Karpas-422 (cell line): ENCODE results near the gene DENND2D. TPM values are rescaled to one million over a fixed set of nuclear protein-coding genes. Genes with fewer than 3 reads are reported as not detected.

Experiments
- DNase-seq: peaks from one replicate; pipeline ENCODE4 v3.0.0-alpha.2; 2015
- H2AFZ ChIP-seq: fragments of 200-600 bp; sonication (generic); 2 replicates; pipeline ENCODE4 v1.6.1; 2014; ENCODE audit warnings: antibody characterized with exemption, low read length, mixed read lengths
- H3K27ac ChIP-seq: fragments of 200-600 bp; sonication (generic); 2 replicates; pipeline ENCODE4 v1.5.1; 2014; ENCODE audit warnings: mild to moderate bottlenecking, low read length, moderate library complexity
- H3K27me3 ChIP-seq: fragments of 200-600 bp; sonication (generic); 2 replicates; pipeline ENCODE4 v1.6.1; 2014; ENCODE audit warnings: low read length, mixed read lengths
- H3K36me3 ChIP-seq: fragments of 200-600 bp; sonication (generic); 2 replicates; pipeline ENCODE4 v1.6.1; 2014; ENCODE audit warnings: low read length, mixed read lengths; ENCODE audit not compliant: insufficient read depth
- H3K4me1 ChIP-seq: fragments of 200-600 bp; sonication (generic); 2 replicates; pipeline ENCODE4 v1.6.1; 2014; ENCODE audit warnings: mild to moderate bottlenecking, low read length, mixed read lengths
- H3K4me2 ChIP-seq: fragments of 200-600 bp; sonication (generic); 2 replicates; pipeline ENCODE4 v1.6.1; 2014; ENCODE audit warnings: low read length, low read depth, mild to moderate bottlenecking; ENCODE audit not compliant: poor library complexity, severe bottlenecking
- H3K4me3 ChIP-seq: fragments of 200-600 bp; sonication (generic); 2 replicates; pipeline ENCODE4 v1.5.1; 2014; ENCODE audit warnings: mild to moderate bottlenecking, antibody characterized with exemption, low read length, mixed read lengths
- H3K79me2 ChIP-seq: fragments of 200-600 bp; sonication (generic); 2 replicates; pipeline ENCODE4 v1.6.1; 2014; ENCODE audit warnings: mild to moderate bottlenecking, low read length, mixed read lengths
- H3K9ac ChIP-seq: fragments of 200-600 bp; sonication (generic); 2 replicates; pipeline ENCODE4 v1.6.0; 2014; ENCODE audit warnings: low read length
- H3K9me2 ChIP-seq: fragments of 200-600 bp; sonication (generic), shearing (Covaris generic); replicated peaks from 2 replicates; pipeline ENCODE4 v1.6.0; 2014; ENCODE audit warnings: mild to moderate bottlenecking, low read length, moderate library complexity; ENCODE audit not compliant: insufficient read depth
- H3K9me3 ChIP-seq: fragments of 300-700, 200-600 bp; sonication (generic); 2 replicates; pipeline ENCODE4 v1.6.1; 2014; ENCODE audit warnings: low read length, mixed read lengths
- H4K20me1 ChIP-seq: fragments of 200-600 bp; sonication (generic); 2 replicates; pipeline ENCODE4 v1.6.1; 2014; ENCODE audit warnings: mild to moderate bottlenecking, antibody characterized with exemption, low read length, low read depth; ENCODE audit not compliant: insufficient read depth
- total RNA-seq: library from RNA; depleted of rRNA; stranded (reverse); fragments of >200 nt; shearing (Covaris generic); gene quantifications from 2 replicates; pipeline ENCODE4 v1.2.3, GENCODE V29; 2014; ENCODE audit warnings: low replicate concordance

DENND2D gene
- total RNA-seq, 1 experiment from 2014 or later = 90.9 TPM

- H3K79me2 ChIP-seq = peaks cover 90% of the 10 kb centered on the region
- no peaks in the 10 kb centered on the region for H3K27me3 ChIP-seq
- H4K20me1 ChIP-seq = no peaks in the 10 kb centered on the region
- H3K4me2 ChIP-seq = no peak overlapping the region
- H3K27ac ChIP-seq = no peak overlapping the region
- peaks cover 22% of the 10 kb centered on the region for H3K4me1 ChIP-seq
- H3K9ac ChIP-seq = no peak overlapping the region
- H3K36me3 ChIP-seq = peaks cover 71% of the 10 kb centered on the region
- DNase-seq = no peak
- no peaks in the 10 kb centered on the region for H3K9me3 ChIP-seq
- H3K9me2 ChIP-seq = no peaks in the 10 kb centered on the region
- H3K4me3 ChIP-seq = no peak overlapping the region
- H2AFZ ChIP-seq = no peak overlapping the region
Measured at GRCh38 chr1:111164151-111164550, 36.3 kb downstream of the DENND2D start.

GRCh38 chr1:111163363-111163762, 37.1 kb downstream of the DENND2D start:
- no peaks in the 10 kb centered on the region for H4K20me1 ChIP-seq
- H3K27ac ChIP-seq = peak overlapping the region; percentile 2; the same call in 1 of the 2 replicates
- no peak overlapping the region for H3K9ac ChIP-seq
- no peaks in the 10 kb centered on the region for H3K27me3 ChIP-seq
- peaks cover 66% of the 10 kb centered on the region for H3K36me3 ChIP-seq
- DNase-seq = no peak
- H3K4me2 ChIP-seq = no peak overlapping the region
- peaks cover 16% of the 10 kb centered on the region for H3K4me1 ChIP-seq
- H2AFZ ChIP-seq = no peak overlapping the region
- H3K79me2 ChIP-seq = peaks cover 88% of the 10 kb centered on the region
- H3K4me3 ChIP-seq = no peak overlapping the region
- no peaks in the 10 kb centered on the region for H3K9me3 ChIP-seq
- no peaks in the 10 kb centered on the region for H3K9me2 ChIP-seq

- Histone ChIP-seq H3K79me2 (peaks cover 87% of the 10 kb centered on the region), H3K27ac (peak overlapping the region; percentile 41; the same call in 1 of the 2 replicates), H3K4me2 (no peak overlapping the region), H3K36me3 (peaks cover 62% of the 10 kb centered on the region), H2AFZ (no peak overlapping the region), H3K9me2 (no peaks in the 10 kb centered on the region), H3K4me3 (no peak overlapping the region), H3K4me1 (peaks cover 16% of the 10 kb centered on the region), H3K27me3 (no peaks in the 10 kb centered on the region), H4K20me1 (no peaks in the 10 kb centered on the region), H3K9me3 (no peaks in the 10 kb centered on the region), H3K9ac (no peak overlapping the region)
- no peak for DNase-seq
Measured at GRCh38 chr1:111162488-111162880, 38.0 kb downstream of the DENND2D start.

GRCh38 chr1:111161843-111162487, 38.5 kb downstream of the DENND2D start:
- no peak overlapping the region for H2AFZ ChIP-seq
- H3K9me2 ChIP-seq = no peaks in the 10 kb centered on the region
- peaks cover 62% of the 10 kb centered on the region for H3K36me3 ChIP-seq
- H3K4me1 ChIP-seq = peaks cover 16% of the 10 kb centered on the region
- no peak overlapping the region for H3K9ac ChIP-seq
- H3K4me2 ChIP-seq = no peak overlapping the region
- no peak overlapping the region for H3K4me3 ChIP-seq
- H3K27ac ChIP-seq = peak overlapping the region; percentile 41
- no peak for DNase-seq
- no peaks in the 10 kb centered on the region for H3K27me3 ChIP-seq
- H4K20me1 ChIP-seq = peaks cover 3% of the 10 kb centered on the region; the same call in 1 of the 2 replicates
- no peaks in the 10 kb centered on the region for H3K9me3 ChIP-seq
- peaks cover 87% of the 10 kb centered on the region for H3K79me2 ChIP-seq

- Histone ChIP-seq H3K36me3 (peaks cover 76% of the 10 kb centered on the region), H4K20me1 (peaks cover 6% of the 10 kb centered on the region; the same call in 1 of the 2 replicates), H3K27me3 (no peaks in the 10 kb centered on the region), H3K9ac (no peak overlapping the region), H3K9me2 (no peaks in the 10 kb centered on the region), H3K79me2 (peaks cover 95% of the 10 kb centered on the region), H2AFZ (no peak overlapping the region), H3K27ac (no peak overlapping the region), H3K9me3 (no peaks in the 10 kb centered on the region), H3K4me2 (no peak overlapping the region), H3K4me3 (no peak overlapping the region), H3K4me1 (peaks cover 24% of the 10 kb centered on the region)
- no peak for DNase-seq
Measured at GRCh38 chr1:111157431-111157830, 43.0 kb downstream of the DENND2D start.

GRCh38 chr1:111154021-111154999, 46.1 kb downstream of the DENND2D start:
- Histone ChIP-seq H3K4me1 (peaks cover 31% of the 10 kb centered on the region), H4K20me1 (peaks cover 6% of the 10 kb centered on the region; the same call in 1 of the 2 replicates), H3K36me3 (peaks cover 77% of the 10 kb centered on the region), H3K4me3 (no peak overlapping the region), H3K79me2 (peaks cover 95% of the 10 kb centered on the region), H2AFZ (no peak overlapping the region), H3K9me3 (no peaks in the 10 kb centered on the region), H3K9ac (no peak overlapping the region), H3K27ac (no peak overlapping the region), H3K4me2 (no peak overlapping the region), H3K9me2 (no peaks in the 10 kb centered on the region), H3K27me3 (no peaks in the 10 kb centered on the region)
- DNase-seq = no peak

GRCh38 chr1:111151838-111152237, 48.6 kb downstream of the DENND2D start:
- H2AFZ ChIP-seq = no peak overlapping the region
- no peaks in the 10 kb centered on the region for H3K9me2 ChIP-seq
- H3K4me2 ChIP-seq = no peak overlapping the region
- peaks cover 54% of the 10 kb centered on the region for H3K4me1 ChIP-seq
- no peak for DNase-seq
- H3K9me3 ChIP-seq = no peaks in the 10 kb centered on the region
- H3K9ac ChIP-seq = no peak overlapping the region
- H4K20me1 ChIP-seq = peaks cover 2% of the 10 kb centered on the region; the same call in 1 of the 2 replicates
- peaks cover 99% of the 10 kb centered on the region for H3K79me2 ChIP-seq
- no peaks in the 10 kb centered on the region for H3K27me3 ChIP-seq
- H3K27ac ChIP-seq = peak overlapping the region; percentile 12
- no peak overlapping the region for H3K4me3 ChIP-seq
- peaks cover 87% of the 10 kb centered on the region for H3K36me3 ChIP-seq

- Histone ChIP-seq H3K27ac (peak overlapping the region; percentile 39; the same call in 1 of the 2 replicates), H3K9ac (no peak overlapping the region), H3K27me3 (no peaks in the 10 kb centered on the region), H4K20me1 (no peaks in the 10 kb centered on the region), H3K9me2 (no peaks in the 10 kb centered on the region), H3K4me2 (no peak overlapping the region), H3K36me3 (peaks cover 78% of the 10 kb centered on the region), H3K4me3 (no peak overlapping the region), H3K4me1 (peaks cover 73% of the 10 kb centered on the region), H3K79me2 (peaks cover 100% of the 10 kb centered on the region), H3K9me3 (no peaks in the 10 kb centered on the region), H2AFZ (no peak overlapping the region)
- no peak for DNase-seq
Measured at GRCh38 chr1:111148376-111148881, 52.0 kb downstream of the DENND2D start.
